GM12801 (cell line): Measurements from ENCODE around the gene FETUB.

Experiments
- TF ChIP-seq, protein P1 (sequence below): IDR thresholded peaks from one replicate; pipeline ENCODE4 v1.5.1; 2011; ENCODE audit warnings: control low read depth; ENCODE audit not compliant: insufficient read length; ENCODE audit errors: extremely low read depth

Gene FETUB

GRCh38 chr3:186639778-186640472 lies at the start of gene FETUB:
Gene FETUB (plus strand): TSS chr3:186640399. CDS start chr3:186640461, 62 bp downstream.
- TF ChIP-seq, protein P1, sequence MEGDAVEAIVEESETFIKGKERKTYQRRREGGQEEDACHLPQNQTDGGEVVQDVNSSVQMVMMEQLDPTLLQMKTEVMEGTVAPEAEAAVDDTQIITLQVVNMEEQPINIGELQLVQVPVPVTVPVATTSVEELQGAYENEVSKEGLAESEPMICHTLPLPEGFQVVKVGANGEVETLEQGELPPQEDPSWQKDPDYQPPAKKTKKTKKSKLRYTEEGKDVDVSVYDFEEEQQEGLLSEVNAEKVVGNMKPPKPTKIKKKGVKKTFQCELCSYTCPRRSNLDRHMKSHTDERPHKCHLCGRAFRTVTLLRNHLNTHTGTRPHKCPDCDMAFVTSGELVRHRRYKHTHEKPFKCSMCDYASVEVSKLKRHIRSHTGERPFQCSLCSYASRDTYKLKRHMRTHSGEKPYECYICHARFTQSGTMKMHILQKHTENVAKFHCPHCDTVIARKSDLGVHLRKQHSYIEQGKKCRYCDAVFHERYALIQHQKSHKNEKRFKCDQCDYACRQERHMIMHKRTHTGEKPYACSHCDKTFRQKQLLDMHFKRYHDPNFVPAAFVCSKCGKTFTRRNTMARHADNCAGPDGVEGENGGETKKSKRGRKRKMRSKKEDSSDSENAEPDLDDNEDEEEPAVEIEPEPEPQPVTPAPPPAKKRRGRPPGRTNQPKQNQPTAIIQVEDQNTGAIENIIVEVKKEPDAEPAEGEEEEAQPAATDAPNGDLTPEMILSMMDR = no peak

DNA sequence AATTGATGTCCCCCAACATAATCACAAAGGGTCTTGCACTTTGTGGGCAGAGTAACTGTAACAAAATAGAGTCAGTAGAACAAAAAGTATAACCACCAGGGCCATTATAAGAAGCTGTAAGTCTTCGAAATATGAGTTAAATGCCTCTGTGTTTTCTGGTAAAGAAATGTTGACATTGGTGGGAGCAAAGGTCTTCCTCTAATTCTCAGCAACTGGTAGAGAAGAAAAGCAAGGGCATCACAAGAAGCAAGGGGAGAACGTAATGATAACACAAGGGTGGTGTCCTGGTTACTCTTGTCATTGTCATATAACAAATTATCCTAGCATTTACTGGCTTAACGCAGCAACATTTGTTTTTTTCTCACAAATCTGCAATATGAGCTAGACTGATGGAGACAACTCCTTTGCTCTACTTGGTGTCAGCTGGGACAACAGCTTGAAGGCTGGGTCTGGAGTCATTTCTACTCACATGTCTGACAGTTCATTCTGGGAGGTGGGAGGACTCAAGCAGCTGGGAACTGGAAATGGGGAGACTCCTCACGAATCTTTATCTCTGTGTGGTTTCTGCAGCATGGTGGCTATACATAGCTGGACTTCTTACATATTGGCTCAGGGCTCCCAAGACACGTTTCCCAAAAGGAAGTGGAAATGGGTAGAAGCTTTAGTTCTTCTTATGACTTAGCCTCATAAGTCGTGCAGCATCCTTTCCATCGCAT lies 49.5 kb upstream of the FETUB start:
- TF ChIP-seq, protein P1 = no peak

GRCh38 chr3:186592682-186593081 lies 47.5 kb upstream of the FETUB start:
- TF ChIP-seq, protein P1 = no peak

DNA sequence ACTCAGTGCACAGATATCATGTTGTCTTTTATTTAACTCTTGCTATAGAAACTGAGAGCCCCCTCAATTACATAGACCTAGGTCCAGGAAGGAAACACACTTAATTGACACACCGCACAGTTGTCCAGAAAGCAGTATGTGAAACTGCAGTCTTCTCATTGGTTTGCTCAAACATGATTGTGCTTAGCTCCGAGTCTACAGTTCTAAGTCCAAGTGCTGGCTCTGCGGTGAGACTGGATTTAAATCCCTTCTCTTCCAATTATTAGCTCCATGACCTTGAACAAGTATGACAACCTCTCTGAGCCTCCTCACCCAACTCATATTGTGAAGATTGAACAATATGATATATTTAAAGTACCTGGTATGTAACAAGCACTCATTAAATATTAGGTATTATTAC lies 46.3 kb upstream of the FETUB start:
- TF ChIP-seq, protein P1 = no peak

DNA sequence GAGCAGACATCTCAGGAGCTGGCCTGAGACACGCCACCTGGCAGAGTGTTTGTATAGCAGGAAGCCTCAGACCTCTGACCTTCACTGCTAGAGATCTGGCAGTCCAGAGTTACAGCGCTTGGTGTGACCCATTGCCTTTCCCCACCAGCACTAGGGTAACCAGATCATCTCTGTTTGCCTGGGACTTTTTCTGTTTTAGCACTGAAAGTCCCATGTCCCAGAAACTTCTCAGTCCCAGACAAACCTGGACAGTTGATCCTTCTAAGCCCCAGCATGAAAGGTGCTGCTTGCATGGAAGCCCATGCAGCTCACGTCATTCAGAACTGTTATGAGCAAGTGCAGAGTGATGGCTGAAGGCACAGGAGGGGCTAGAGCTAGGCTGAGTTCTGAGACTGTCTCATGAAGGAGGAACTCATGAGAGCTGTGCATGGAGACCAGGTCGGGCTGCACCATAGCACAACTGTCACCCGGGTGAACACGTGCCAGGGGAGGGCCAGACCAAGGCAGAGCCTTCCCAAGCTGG lies 45.5 kb upstream of the FETUB start:
- TF ChIP-seq, protein P1 = no peak

DNA sequence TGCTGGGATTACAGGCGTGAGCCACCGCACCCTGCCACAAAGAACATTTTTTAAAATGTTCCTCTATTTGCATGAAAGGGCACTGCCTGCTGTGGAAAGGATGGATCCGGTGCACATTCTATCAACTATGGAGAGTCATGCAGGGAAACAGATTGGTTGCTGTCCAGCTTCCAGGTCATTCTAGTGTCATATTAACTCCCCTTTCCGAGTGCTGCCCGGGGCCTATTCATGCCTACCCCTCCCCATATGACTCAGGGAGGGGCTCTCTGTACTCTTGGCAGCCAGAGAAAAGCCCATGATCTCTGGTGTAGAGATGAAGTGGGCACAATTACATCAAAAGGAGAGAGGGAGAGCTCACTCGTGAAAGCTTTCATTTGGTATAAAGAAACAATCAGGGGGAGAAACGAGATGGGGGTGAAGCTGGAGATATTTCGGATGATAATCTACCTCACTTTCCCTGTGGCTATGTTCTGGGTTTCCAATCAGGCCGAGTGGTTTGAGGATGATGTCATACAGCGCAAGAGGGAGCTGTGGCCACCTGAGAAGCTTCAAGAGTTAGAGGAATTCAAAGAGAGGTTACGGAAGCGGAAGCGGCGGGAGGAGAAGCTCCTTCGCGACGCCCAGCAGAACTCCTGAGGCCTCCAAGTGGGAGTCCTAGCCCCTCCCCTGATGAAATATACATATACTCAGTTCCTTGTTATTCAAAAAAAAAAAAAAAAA lies 43.5 kb upstream of the FETUB start:
- TF ChIP-seq, protein P1 = no peak
